B cell (primary cell): ENCODE measurements around the gene SURF2. TPM values are rescaled to one million over a fixed set of nuclear protein-coding genes. Genes with fewer than 3 reads are reported as not detected.

Experiments
- ATAC-seq: fragments of 200-7000 bp; cut with Tn5 transposase; one replicate; pipeline ENCODE4 v1.10.0; 2021; ENCODE audit warnings: low read depth, mild to moderate bottlenecking, moderate number of reproducible peaks, moderate library complexity
- CTCF ChIA-PET: fragments of 350-600 bp; sonication (Branson Sonifier 250); formaldehyde crosslinking; loops from one replicate; lab custom pipeline; 2021; ENCODE audit warnings: antibody characterized with exemption, inconsistent platforms; lab: Charles Lee
- POLR2A ChIA-PET: fragments of 350-600 bp; sonication (Branson Sonifier 250); formaldehyde crosslinking; loops from one replicate; lab custom pipeline; 2021; ENCODE audit warnings: antibody characterized with exemption; lab: Charles Lee
- DNase-seq: peaks from one replicate; pipeline ENCODE4 v3.0.0; 2013
- H2AFZ ChIP-seq: 2 replicates; pipeline ENCODE4 v1.6.1; 2012; ENCODE audit warnings: mild to moderate bottlenecking, low read depth, low read length; ENCODE audit not compliant: insufficient read depth, poor library complexity, severe bottlenecking
- H3K27ac ChIP-seq, 2 donors: 1 replicate in 1 of 2; 2 replicates in 1 of 2; pipeline ENCODE4 v1.5.1; 2012 to 2013; ENCODE audit warnings: low read length in 2 of 2, mild to moderate bottlenecking in 2 of 2, moderate library complexity in 1 of 2
- H3K27me3 ChIP-seq, 4 experiments: fragments of 200-600 bp in 1 of 4; sonication (generic) in 1 of 4; replicated peaks in 1 of 4; 1 replicate in 2 of 4; 2 replicates in 2 of 4; pipeline versions ENCODE4 v1.6.1 to v1.7.0; 2013 to 2016; ENCODE audit warnings: low read length in 3 of 4, mild to moderate bottlenecking in 2 of 4, mixed read lengths in 1 of 4, moderate library complexity in 1 of 4; ENCODE audit not compliant: insufficient read depth in 4 of 4, control insufficient read depth in 3 of 4; ENCODE audit errors: control extremely low read depth in 1 of 4
- H3K36me3 ChIP-seq, 2 experiments: replicated peaks in 1 of 2; 1 replicate in 1 of 2; 2 replicates in 1 of 2; pipeline versions ENCODE4 v1.6.1 to v1.7.1; 2013; ENCODE audit warnings: low read length in 1 of 2; ENCODE audit not compliant: insufficient read depth in 2 of 2, control insufficient read depth in 1 of 2; ENCODE audit errors: control extremely low read depth in 1 of 2, extremely low read depth in 1 of 2
- H3K4me1 ChIP-seq, 2 donors: fragments of 200-600 bp in 1 of 2; sonication (generic) in 1 of 2; 1 replicate in 1 of 2; 2 replicates in 1 of 2; pipeline versions ENCODE4 v1.5.1 to v1.6.1; 2013 to 2017; ENCODE audit warnings: low read length in 2 of 2; ENCODE audit not compliant: control insufficient read depth in 2 of 2, insufficient read depth in 2 of 2
- H3K4me2 ChIP-seq: replicated peaks from 2 replicates; pipeline ENCODE3; 2012; ENCODE audit warnings: mild to moderate bottlenecking, low read depth, low read length; ENCODE audit not compliant: poor library complexity, severe bottlenecking
- H3K4me3 ChIP-seq, 5 experiments: fragments of 200-600 bp in 1 of 5; sonication (generic) in 1 of 5; 1 replicate in 3 of 5; 2 replicates in 2 of 5; pipeline versions ENCODE4 v1.5.1 to v1.7.0; 2011 to 2016; ENCODE audit warnings: low read length in 4 of 5, mild to moderate bottlenecking in 4 of 5, low read depth in 2 of 5, control low read depth in 1 of 5, moderate library complexity in 1 of 5; ENCODE audit not compliant: insufficient read depth in 1 of 5; ENCODE audit errors: control extremely low read depth in 1 of 5, extremely low read depth in 1 of 5
- H3K79me2 ChIP-seq: fragments of 200-600 bp; sonication (generic); one replicate; pipeline ENCODE4 v1.6.0; 2016; ENCODE audit warnings: low read length; ENCODE audit not compliant: control insufficient read depth, insufficient read depth
- H3K9ac ChIP-seq: fragments of 200-600 bp; sonication (generic); 2 replicates; pipeline ENCODE4 v1.6.1; 2017; ENCODE audit warnings: mild to moderate bottlenecking, low read length, moderate library complexity
- H3K9me3 ChIP-seq, 3 donors: one replicate each; pipeline versions ENCODE4 v1.6.1 to v1.7.1; 2013; ENCODE audit warnings: low read length in 2 of 3; ENCODE audit not compliant: control insufficient read depth in 2 of 3, insufficient read depth in 1 of 3; ENCODE audit errors: control extremely low read depth in 1 of 3
- H4K20me1 ChIP-seq: 2 replicates; pipeline ENCODE4 v1.6.0; 2012; ENCODE audit warnings: mild to moderate bottlenecking, low read length; ENCODE audit not compliant: insufficient read depth, control insufficient read depth, poor library complexity, severe bottlenecking
- H3K27ac Mint-ChIP-seq: one replicate; pipeline ENCODE4 v1.8.0; 2021; ENCODE audit warnings: mixed read lengths
- H3K27me3 Mint-ChIP-seq: one replicate; pipeline ENCODE4 v1.8.0; 2021; ENCODE audit warnings: mixed read lengths
- H3K4me1 Mint-ChIP-seq: one replicate; pipeline ENCODE4 v1.8.0; 2021; ENCODE audit warnings: mixed read lengths
- H3K4me3 Mint-ChIP-seq: one replicate; pipeline ENCODE4 v1.8.0; 2021; ENCODE audit warnings: mixed read lengths
- H3K9me3 Mint-ChIP-seq: one replicate; pipeline ENCODE4 v1.8.0; 2022; ENCODE audit warnings: mixed read lengths; ENCODE audit not compliant: insufficient read depth
- EZH2 ChIP-seq: IDR thresholded peaks from 2 replicates; pipeline ENCODE4 v1.6.1; 2012; ENCODE audit warnings: borderline replicate concordance, low read depth, mild to moderate bottlenecking, moderate library complexity, low read length; ENCODE audit not compliant: insufficient read depth, poor library complexity, severe bottlenecking
- WGBS: methylation state at CpG from one replicate; pipeline ENCODE4 v1.1.5; 2013; ENCODE audit warnings: missing lambda C conversion rate; ENCODE audit not compliant: insufficient coverage; 5-methylcytosine and 5-hydroxymethylcytosine counted together
- intact Hi-C: fragments of 100-400 bp; cut with micrococcal nuclease; formaldehyde crosslinking; loops from one replicate; pipeline ENCODE4 v1.10.0; 2022
- polyA plus RNA-seq: library from polyadenylated mRNA; depleted of rRNA; stranded (reverse); fragments of >200 nt; gene quantifications from 2 replicates; pipeline ENCODE4 v1.2.3, GENCODE V29; 2012
- total RNA-seq, 2 donors: library from RNA; stranded (reverse); fragments of 120-200 nt in 1 of 2; gene quantifications; 1 replicate in 1 of 2; 2 replicates in 1 of 2; pipeline versions ENCODE4 v1.2.3 to v1.2.4, GENCODE V29; 2013 to 2022
- TF ChIP-seq, protein P1 (sequence below): fragments of 200-600 bp; IDR thresholded peaks from one replicate; pipeline ENCODE4 v1.8.0; 2022; ENCODE audit warnings: antibody characterized with exemption, mild to moderate bottlenecking

Gene SURF2
- total and polyA plus RNA-seq, 2 donors (not counting 1 experiment from before 2014, with no cell fraction given) = 17.1 to 17.3 TPM

DNA sequence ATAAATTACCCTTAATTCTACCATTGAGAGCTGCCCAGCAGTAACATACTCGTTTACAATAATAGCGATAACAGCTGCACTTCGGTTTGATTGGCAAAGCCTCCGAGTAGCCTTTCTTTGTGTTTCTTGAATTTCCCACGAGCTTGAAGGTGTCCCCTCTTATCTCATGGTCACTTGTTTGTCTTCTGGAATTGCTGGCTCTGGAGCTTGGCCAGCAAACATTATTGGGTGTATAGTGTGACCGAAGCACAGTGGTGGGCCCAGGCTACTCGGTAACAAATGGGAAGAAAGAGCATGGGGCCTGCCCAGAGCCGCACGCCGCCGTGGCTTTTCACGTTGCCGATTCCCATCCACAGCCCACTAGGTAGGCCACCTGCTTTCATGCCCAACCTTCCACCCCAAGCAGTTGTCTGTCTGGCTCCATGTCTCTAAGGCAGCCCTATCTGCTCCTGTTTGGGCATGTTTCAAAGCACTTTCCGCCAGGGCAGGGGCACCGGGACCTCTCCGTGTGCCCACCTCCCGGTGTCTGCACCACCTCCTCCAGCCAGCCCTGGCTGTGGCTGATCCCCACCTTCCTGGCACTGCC lies 28.5 kb downstream of the SURF2 start:
- Histone ChIP-seq H3K4me2 (no peak overlapping the region), H3K9ac (no peak overlapping the region), H3K27me3 (peaks cover 0 to 9% (median 0%) of the 10 kb centered on the region in 4 experiments), H3K9me3 (no peaks in the 10 kb centered on the region), H3K27ac (no peak overlapping the region), H3K4me3 (no peak overlapping the region), H2AFZ (no peak overlapping the region), H4K20me1 (no peaks in the 10 kb centered on the region), H3K36me3 (no peaks in the 10 kb centered on the region), H3K4me1 (no peaks in the 10 kb centered on the region), H3K79me2 (no peaks in the 10 kb centered on the region)
- ATAC-seq = no peak
- no peak for DNase-seq
- H3K9me3 Mint-ChIP-seq = no peaks in the 10 kb centered on the region
- intact Hi-C loops = no loop called here
- peaks cover 2% of the 10 kb centered on the region for H3K27me3 Mint-ChIP-seq
- 97% methylated on average over 17 of the region's 17 CpGs for WGBS
- POLR2A ChIA-PET = no interaction called here
- TF ChIP-seq, protein P1, sequence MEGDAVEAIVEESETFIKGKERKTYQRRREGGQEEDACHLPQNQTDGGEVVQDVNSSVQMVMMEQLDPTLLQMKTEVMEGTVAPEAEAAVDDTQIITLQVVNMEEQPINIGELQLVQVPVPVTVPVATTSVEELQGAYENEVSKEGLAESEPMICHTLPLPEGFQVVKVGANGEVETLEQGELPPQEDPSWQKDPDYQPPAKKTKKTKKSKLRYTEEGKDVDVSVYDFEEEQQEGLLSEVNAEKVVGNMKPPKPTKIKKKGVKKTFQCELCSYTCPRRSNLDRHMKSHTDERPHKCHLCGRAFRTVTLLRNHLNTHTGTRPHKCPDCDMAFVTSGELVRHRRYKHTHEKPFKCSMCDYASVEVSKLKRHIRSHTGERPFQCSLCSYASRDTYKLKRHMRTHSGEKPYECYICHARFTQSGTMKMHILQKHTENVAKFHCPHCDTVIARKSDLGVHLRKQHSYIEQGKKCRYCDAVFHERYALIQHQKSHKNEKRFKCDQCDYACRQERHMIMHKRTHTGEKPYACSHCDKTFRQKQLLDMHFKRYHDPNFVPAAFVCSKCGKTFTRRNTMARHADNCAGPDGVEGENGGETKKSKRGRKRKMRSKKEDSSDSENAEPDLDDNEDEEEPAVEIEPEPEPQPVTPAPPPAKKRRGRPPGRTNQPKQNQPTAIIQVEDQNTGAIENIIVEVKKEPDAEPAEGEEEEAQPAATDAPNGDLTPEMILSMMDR = no peak
- TF ChIP-seq EZH2 = no peak
- H3K27ac Mint-ChIP-seq = no peak overlapping the region
- CTCF ChIA-PET = interaction anchor here (2.2 kb wide), 1 partner anchor 198 kb away, joined by 5 read pairs; no protein-coding TSS in a partner anchor
- H3K4me1 Mint-ChIP-seq = no peaks in the 10 kb centered on the region
- no peak overlapping the region for H3K4me3 Mint-ChIP-seq

DNA sequence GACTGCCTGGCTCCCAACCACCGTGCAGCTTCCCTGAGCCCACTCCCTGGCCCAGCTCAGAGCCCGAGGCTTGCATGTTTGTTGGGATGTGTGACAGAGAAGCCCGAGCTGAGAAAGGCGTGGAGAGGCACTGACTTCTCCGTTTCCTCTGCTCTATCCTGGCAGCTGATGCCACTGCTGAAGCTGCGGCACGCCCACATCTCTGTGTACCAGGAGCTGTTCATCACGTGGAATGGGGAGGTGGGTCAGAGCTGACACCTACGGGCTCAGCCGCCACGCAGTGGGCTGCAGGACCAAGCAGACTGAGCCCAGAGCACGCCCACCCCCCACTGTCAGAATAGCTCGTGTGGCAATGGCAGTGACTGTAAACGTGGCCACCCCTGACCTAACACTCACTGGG lies 29.1 kb downstream of the SURF2 start:
- no peaks in the 10 kb centered on the region for H3K9me3 Mint-ChIP-seq
- no peak overlapping the region for H2AFZ ChIP-seq
- 98% methylated on average over 14 of the region's 14 CpGs for WGBS
- no peak overlapping the region for H3K4me2 ChIP-seq
- no peaks in the 10 kb centered on the region for H4K20me1 ChIP-seq
- ATAC-seq (no peak), DNase-seq (no peak)
- H3K4me1 ChIP-seq = no peaks in the 10 kb centered on the region
- H3K79me2 ChIP-seq = no peaks in the 10 kb centered on the region
- TF ChIP-seq, protein P1 = no peak
- no peak for TF ChIP-seq EZH2
- no peak overlapping the region for H3K9ac ChIP-seq
- intact Hi-C loops = no loop called here
- no peaks in the 10 kb centered on the region for H3K4me1 Mint-ChIP-seq
- no peak overlapping the region for H3K27ac Mint-ChIP-seq
- no peaks in the 10 kb centered on the region for H3K9me3 ChIP-seq
- H3K27me3 ChIP-seq = peaks cover 0 to 12% (median 0%) of the 10 kb centered on the region in 4 experiments
- no peak overlapping the region for H3K4me3 ChIP-seq
- H3K27me3 Mint-ChIP-seq = peaks cover 8% of the 10 kb centered on the region
- ChIA-PET CTCF (interaction anchor here (2.2 kb wide), 1 partner anchor 199 kb away, joined by 5 read pairs; no protein-coding TSS in a partner anchor), POLR2A (no interaction called here)
- H3K4me3 Mint-ChIP-seq = no peak overlapping the region
- H3K36me3 ChIP-seq = no peaks in the 10 kb centered on the region
- H3K27ac ChIP-seq = no peak overlapping the region
